Activated T-cell treated with anti-CD3 and anti-CD28 coated beads for 48 hours (primary cell): Measurements from ENCODE around the gene NTMT1.

Source experiments
- DNase-seq: peaks from one replicate; pipeline ENCODE4 v3.0.0-alpha.2; 2020; ENCODE audit warnings: low read depth

Gene NTMT1

DNA sequence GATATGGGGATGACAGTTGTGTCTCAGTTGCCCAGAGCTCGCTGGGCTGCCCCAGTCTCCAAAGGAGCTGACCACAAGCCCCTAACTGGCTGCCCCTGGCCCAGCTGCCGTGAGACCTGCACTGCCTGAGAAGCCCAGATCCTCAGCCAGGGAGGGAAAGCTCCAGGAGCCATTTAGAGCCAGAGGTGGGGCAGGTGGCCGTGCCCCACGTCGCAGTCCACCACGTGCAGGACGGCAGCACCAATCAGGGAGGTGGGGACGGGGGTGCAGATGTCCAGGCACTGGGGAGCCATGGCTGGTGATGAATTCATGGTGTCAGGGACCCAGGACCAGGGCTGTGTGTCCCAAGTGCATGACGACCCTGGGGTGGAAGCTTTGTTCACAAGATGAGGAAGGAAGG, 52.9 kb downstream of the NTMT1 start:
- no peak for DNase-seq

- no peak for DNase-seq
Measured at GRCh38 chr9:129679537-129679936, 53.6 kb downstream of the NTMT1 start.

DNA sequence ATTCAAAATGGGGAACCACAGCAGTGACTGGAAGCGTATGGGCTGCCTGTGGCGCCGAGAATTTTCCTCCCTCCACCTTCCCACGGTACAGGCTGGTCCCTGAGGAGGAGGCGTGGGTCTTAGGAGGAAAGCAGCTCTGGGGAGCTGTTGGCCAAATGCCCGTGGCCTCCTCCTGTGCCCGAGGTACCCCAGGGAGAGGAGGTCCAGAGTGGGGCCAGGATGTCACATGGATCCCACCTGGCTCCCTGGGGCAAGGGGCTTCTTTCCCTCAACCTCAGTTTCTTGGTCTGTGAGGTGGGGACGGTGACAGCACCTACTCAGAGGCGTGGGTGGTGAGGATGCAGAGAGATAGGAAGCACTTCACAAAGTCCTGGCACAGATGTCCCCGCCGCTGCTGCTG, 56.0 kb downstream of the NTMT1 start:
- no peak for DNase-seq

DNA sequence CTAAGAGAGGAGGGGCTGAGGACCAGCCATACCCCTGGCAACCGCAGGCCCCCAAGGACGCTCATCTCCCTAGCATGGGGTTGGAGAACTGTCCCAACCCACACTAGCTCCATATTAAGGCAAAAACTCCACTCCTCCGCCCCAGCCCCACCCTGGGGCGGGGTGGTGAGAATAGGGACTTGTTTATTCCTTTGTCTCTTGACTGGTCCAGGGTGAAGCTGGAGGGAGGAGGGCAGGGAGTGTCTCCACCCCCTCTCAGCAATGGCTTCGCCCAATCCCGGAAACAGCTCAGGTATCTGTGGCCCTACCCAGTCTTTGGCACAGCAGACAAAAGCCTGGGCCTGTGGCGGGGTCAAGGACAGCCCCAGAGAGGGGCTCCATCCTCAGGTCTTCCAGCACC, 56.4 kb downstream of the NTMT1 start:
- DNase-seq: no peak

- no peak for DNase-seq
Measured at GRCh38 chr9:129685220-129685932, 59.4 kb downstream of the NTMT1 start.
